Activated CD8-positive, alpha-beta T cell treated with anti-CD3 and anti-CD28 coated beads for 36 hours (primary cell): ENCODE results near the gene C2CD3. TPM values are rescaled to one million over a fixed set of nuclear protein-coding genes. Genes with fewer than 3 reads are reported as not detected.

Experiments used
- ATAC-seq: fragments of 200-7000 bp; cut with Tn5 transposase; one replicate; pipeline ENCODE4 v1.10.0; 2021; ENCODE audit warnings: mild to moderate bottlenecking, moderate library complexity
- CTCF ChIA-PET: fragments of 350-600 bp; sonication (Branson Sonifier 250); formaldehyde crosslinking; loops from one replicate; lab custom pipeline; 2021; ENCODE audit warnings: antibody characterized with exemption; lab: Charles Lee
- POLR2A ChIA-PET: fragments of 350-600 bp; sonication (Branson Sonifier 250); formaldehyde crosslinking; loops from one replicate; lab custom pipeline; 2021; ENCODE audit warnings: antibody characterized with exemption; lab: Charles Lee
- DNase-seq: peaks from one replicate; pipeline ENCODE4 v3.0.0-alpha.2; 2020
- H3K27ac Mint-ChIP-seq: one replicate; pipeline ENCODE4 v1.8.0; 2021; ENCODE audit warnings: mild to moderate bottlenecking, mixed read lengths
- H3K27me3 Mint-ChIP-seq: one replicate; pipeline ENCODE4 v1.8.0; 2021; ENCODE audit warnings: mixed read lengths
- H3K36me3 Mint-ChIP-seq: one replicate; pipeline ENCODE4 v1.8.0; 2021; ENCODE audit warnings: low read depth, mixed read lengths
- H3K4me1 Mint-ChIP-seq: one replicate; pipeline ENCODE4 v1.8.0; 2021; ENCODE audit warnings: low read depth, mixed read lengths
- H3K4me3 Mint-ChIP-seq: one replicate; pipeline ENCODE4 v1.8.0; 2021; ENCODE audit warnings: mild to moderate bottlenecking, moderate library complexity, mixed read lengths
- H3K9me3 Mint-ChIP-seq: one replicate; pipeline ENCODE4 v1.8.0; 2021; ENCODE audit warnings: mixed read lengths
- CTCF ChIP-seq: fragments of 200-600 bp; IDR thresholded peaks from one replicate; pipeline ENCODE4 v1.8.0; 2022; ENCODE audit warnings: antibody characterized with exemption, mild to moderate bottlenecking
- intact Hi-C: fragments of 100-400 bp; cut with micrococcal nuclease; formaldehyde crosslinking; loops from one replicate; pipeline ENCODE4 v1.10.0; 2022
- total RNA-seq, 2 experiments: library from RNA; stranded (reverse); gene quantifications; one replicate each; pipeline ENCODE4 v1.2.3, GENCODE V29; 2021

C2CD3 gene
- total RNA-seq, 2 experiments from 2014 or later: 22.5 to 25.6 TPM

DNA sequence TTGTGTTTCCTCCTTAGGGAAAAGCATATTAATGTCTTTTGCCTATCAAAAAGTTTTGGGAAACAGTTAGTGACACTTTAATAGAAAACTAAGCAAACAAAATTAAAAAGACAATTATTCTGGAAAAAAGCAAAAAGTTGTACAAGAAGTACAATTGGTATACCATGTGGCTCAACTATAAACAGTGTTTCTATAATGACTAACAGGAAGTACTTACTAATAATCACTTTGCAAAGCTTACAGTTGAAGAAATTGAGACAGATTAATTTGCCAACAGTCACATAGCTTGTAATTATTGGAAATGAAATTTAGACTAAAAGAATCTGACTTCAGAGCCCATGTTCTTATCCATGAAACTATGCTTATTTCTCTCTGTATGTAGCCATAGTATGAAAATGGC, 25.0 kb upstream of the C2CD3 start:
- H3K27me3 Mint-ChIP-seq: no peaks in the 10 kb centered on the region
- no peak overlapping the region for H3K4me3 Mint-ChIP-seq
- ChIA-PET CTCF (interaction anchor here (1.7 kb wide), 1 partner anchor 60 kb away, joined by 4 read pairs; no protein-coding TSS in a partner anchor), POLR2A (no interaction called here)
- intact Hi-C loops: no loop called here
- ATAC-seq (no peak), DNase-seq (no peak)
- H3K36me3 Mint-ChIP-seq: peaks cover 40% of the 10 kb centered on the region
- H3K27ac Mint-ChIP-seq: no peak overlapping the region
- H3K9me3 Mint-ChIP-seq: peaks cover 9% of the 10 kb centered on the region
- H3K4me1 Mint-ChIP-seq: no peaks in the 10 kb centered on the region
- TF ChIP-seq CTCF: no peak

DNA sequence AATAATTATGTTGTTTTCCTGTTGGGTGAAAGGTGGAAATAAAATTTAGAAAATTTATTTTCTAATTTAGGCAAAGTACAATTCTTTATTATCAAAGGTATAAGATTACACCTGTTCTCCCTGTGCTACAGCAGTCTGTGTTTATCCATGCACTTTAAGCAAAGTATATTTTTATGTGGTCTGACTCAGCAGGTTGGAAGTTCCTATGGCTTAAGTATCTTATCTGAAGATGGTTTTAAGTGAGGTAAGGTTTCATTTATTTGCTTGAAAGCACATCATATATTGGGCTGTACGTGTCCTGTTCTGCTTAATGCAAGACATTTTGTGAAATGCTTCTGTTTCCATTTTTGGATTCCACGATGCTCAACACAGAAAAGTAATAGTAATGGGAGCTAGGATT, 14.9 kb upstream of the C2CD3 start:
- H3K4me1 Mint-ChIP-seq: peaks cover 12% of the 10 kb centered on the region
- no peaks in the 10 kb centered on the region for H3K27me3 Mint-ChIP-seq
- no peak overlapping the region for H3K4me3 Mint-ChIP-seq
- CTCF ChIA-PET: interaction anchor here (2.6 kb wide), 1 partner anchor 70 kb away, joined by 6 read pairs; no protein-coding TSS in a partner anchor
- no peaks in the 10 kb centered on the region for H3K9me3 Mint-ChIP-seq
- H3K27ac Mint-ChIP-seq: no peak overlapping the region
- DNase-seq (no peak), ATAC-seq (no peak)
- POLR2A ChIA-PET: no interaction called here
- intact Hi-C loops: no loop called here
- H3K36me3 Mint-ChIP-seq: peaks cover 44% of the 10 kb centered on the region
- TF ChIP-seq CTCF: no peak

DNA sequence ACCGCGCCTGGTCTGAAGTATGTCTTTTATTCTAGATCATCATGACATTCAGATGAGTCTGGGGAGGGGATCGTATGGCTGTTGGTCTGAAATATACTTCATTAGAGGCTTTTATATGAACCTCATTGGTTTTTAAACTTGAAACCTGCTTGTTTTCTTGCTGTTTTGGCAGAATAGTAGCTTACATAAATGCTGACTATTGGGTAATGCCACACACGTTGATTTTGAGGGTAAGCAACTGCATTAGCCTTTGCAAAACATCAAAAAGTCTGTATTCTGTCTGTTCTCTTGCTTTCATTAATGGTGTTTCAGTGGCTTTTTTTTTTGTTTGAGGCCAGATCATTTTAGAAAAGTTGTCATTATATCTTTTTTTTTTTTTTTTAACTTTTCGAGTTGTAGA, 14.5 kb upstream of the C2CD3 start:
- no peaks in the 10 kb centered on the region for H3K9me3 Mint-ChIP-seq
- no peaks in the 10 kb centered on the region for H3K27me3 Mint-ChIP-seq
- no peak overlapping the region for H3K27ac Mint-ChIP-seq
- POLR2A ChIA-PET: no interaction called here
- no peak for DNase-seq
- H3K36me3 Mint-ChIP-seq: peaks cover 40% of the 10 kb centered on the region
- intact Hi-C loops: no loop called here
- peaks cover 12% of the 10 kb centered on the region for H3K4me1 Mint-ChIP-seq
- TF ChIP-seq CTCF: no peak
- CTCF ChIA-PET: interaction anchor here (0.8 to 2.6 kb wide), 3 partner anchors 24 to 221 kb away, joined by 3 to 7 read pairs (median 6); no protein-coding TSS in a partner anchor
- no peak overlapping the region for H3K4me3 Mint-ChIP-seq
- no peak for ATAC-seq

GRCh38 chr11:74182635-74183034, 11.8 kb upstream of the C2CD3 start:
- Mint-ChIP-seq H3K4me1 (peaks cover 28% of the 10 kb centered on the region), H3K4me3 (no peak overlapping the region), H3K36me3 (peaks cover 32% of the 10 kb centered on the region), H3K9me3 (no peaks in the 10 kb centered on the region), H3K27ac (no peak overlapping the region), H3K27me3 (no peaks in the 10 kb centered on the region)
- TF ChIP-seq CTCF: no peak
- intact Hi-C loops: no loop called here
- ATAC-seq: no peak
- DNase-seq: no peak
- ChIA-PET POLR2A (no interaction called here), CTCF (no interaction called here)

DNA sequence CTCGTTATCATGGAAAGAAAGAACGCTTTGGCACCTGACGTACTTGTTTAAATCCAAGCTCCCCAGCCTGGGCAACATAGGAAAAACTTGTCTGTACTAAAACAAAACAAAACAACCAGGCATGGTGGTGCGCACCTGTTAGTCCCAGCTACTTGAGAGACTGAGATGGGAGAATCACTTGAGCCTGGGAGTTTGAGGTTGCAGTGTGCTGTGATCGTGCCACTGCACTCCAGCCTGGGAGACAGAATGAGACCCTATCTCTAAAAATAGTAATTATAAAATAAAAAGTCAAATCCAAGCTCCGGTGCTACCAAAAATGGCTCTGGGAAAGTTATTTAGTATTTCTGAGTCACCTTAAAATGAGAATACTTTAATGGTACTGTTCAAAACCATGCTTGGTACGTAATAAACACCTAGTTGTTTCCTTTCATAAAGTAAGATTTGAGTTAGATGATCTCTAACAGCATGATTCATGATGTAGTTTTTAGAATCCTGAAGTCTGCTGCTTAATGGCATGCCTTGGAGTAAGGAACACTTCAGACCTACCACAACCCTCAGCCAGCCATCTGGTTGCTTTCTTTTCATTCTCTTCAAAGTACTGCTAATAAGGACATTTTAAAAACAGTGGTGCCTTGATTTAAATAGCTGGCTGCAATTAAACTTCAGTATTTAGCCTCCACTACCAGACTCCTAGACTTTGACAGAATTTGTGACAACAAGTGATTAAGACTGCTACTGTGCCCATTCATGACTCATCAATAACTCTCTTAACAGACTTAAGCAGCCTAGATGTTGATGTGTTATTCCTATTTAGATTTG, 8.6 kb upstream of the C2CD3 start:
- DNase-seq (no peak), ATAC-seq (no peak)
- Mint-ChIP-seq H3K27me3 (no peaks in the 10 kb centered on the region), H3K27ac (no peak overlapping the region), H3K36me3 (peaks cover 18% of the 10 kb centered on the region), H3K4me1 (peaks cover 29% of the 10 kb centered on the region), H3K9me3 (no peaks in the 10 kb centered on the region), H3K4me3 (no peak overlapping the region)
- no peak for TF ChIP-seq CTCF
- ChIA-PET POLR2A (no interaction called here), CTCF (no interaction called here)
- intact Hi-C loops: loop anchor here (10.0 kb wide), 1 partner anchor 195 kb away; the partner anchor contains the start of gene UCP2
